Lower leg skin (tissue), 4 donors: Measurements from ENCODE around the gene MRRF. TPM values are rescaled to one million over a fixed set of nuclear protein-coding genes. Genes with fewer than 3 reads are reported as not detected.
A peak's percentile ranks its signal among the peaks of the same experiment; 100 is the strongest.

ENCODE experiments used
- DNase-seq, 2 donors: peaks; one replicate each; pipeline ENCODE4 v3.0.0-alpha.2; 2019; ENCODE audit warnings: low spot score in 2 of 2
- H3K4me3 ChIP-seq: fragments of 200-600 bp; sonication (generic); 2 replicates; pipeline ENCODE4 v1.5.1; 2017; ENCODE audit warnings: mild to moderate bottlenecking, low read depth; ENCODE audit not compliant: poor library complexity, severe bottlenecking
- POLR2A ChIP-seq, 2 donors: fragments of 450-650 bp; IDR thresholded peaks; one replicate each; pipeline ENCODE4 v1.6.1; 2016 to 2017; ENCODE audit warnings: antibody characterized with exemption in 2 of 2, mild to moderate bottlenecking in 1 of 2, moderate library complexity in 1 of 2
- WGBS, 2 donors: methylation state at CpG; one replicate each; pipeline ENCODE4 v1.1.5; 2018; 5-methylcytosine and 5-hydroxymethylcytosine counted together
- intact Hi-C: fragments of 100-400 bp; cut with DNase I; formaldehyde crosslinking; loops from one replicate; pipeline ENCODE4 v1.15.0; 2023; ENCODE audit warnings: low total_unique reads
- total RNA-seq, 4 donors: library from RNA; depleted of rRNA; stranded (reverse); fragments of >200 nt; gene quantifications; one replicate each; pipeline ENCODE4 v1.1.0, GENCODE V29; 2016
- TF ChIP-seq, protein P1 (sequence below), 3 donors: fragments of 450-650 bp; IDR thresholded peaks; one replicate each; pipeline ENCODE4 v1.5.1; 2016; ENCODE audit warnings: antibody characterized with exemption in 3 of 3, mild to moderate bottlenecking in 3 of 3, moderate library complexity in 2 of 3

Gene MRRF
- total RNA-seq, 4 donors from 2014 or later = 30.8 to 56.3 (median 39.9) TPM

- TF ChIP-seq, protein P1, sequence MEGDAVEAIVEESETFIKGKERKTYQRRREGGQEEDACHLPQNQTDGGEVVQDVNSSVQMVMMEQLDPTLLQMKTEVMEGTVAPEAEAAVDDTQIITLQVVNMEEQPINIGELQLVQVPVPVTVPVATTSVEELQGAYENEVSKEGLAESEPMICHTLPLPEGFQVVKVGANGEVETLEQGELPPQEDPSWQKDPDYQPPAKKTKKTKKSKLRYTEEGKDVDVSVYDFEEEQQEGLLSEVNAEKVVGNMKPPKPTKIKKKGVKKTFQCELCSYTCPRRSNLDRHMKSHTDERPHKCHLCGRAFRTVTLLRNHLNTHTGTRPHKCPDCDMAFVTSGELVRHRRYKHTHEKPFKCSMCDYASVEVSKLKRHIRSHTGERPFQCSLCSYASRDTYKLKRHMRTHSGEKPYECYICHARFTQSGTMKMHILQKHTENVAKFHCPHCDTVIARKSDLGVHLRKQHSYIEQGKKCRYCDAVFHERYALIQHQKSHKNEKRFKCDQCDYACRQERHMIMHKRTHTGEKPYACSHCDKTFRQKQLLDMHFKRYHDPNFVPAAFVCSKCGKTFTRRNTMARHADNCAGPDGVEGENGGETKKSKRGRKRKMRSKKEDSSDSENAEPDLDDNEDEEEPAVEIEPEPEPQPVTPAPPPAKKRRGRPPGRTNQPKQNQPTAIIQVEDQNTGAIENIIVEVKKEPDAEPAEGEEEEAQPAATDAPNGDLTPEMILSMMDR (IDR thresholded peaks at IDR 0.05) = no peak
- no peak for TF ChIP-seq POLR2A (IDR thresholded peaks at IDR 0.05)
- H3K4me3 ChIP-seq = peak overlapping the region; percentile 12
- 7 to 8% methylated on average over 38 to 56 of the region's 90 CpGs for WGBS, 2 donors
- DNase-seq = peak in 1 of 2 donors; percentile 88
- intact Hi-C loops = no loop called here
Observed at GRCh38 chr9:122346478-122347347, 82.0 kb downstream of the MRRF start.

- intact Hi-C loops = no loop called here
- TF ChIP-seq POLR2A (IDR thresholded peaks at IDR 0.05) = no peak
- TF ChIP-seq, protein P1 (IDR thresholded peaks at IDR 0.05) = no peak
- DNase-seq = no peak
- peak overlapping the region; percentile 12 for H3K4me3 ChIP-seq
- WGBS, 2 donors = 33 to 37% methylated on average over 16 of the region's 16 CpGs
Observed at GRCh38 chr9:122347348-122348287, 82.9 kb downstream of the MRRF start.

GRCh38 chr9:122348288-122348777, 83.7 kb downstream of the MRRF start:
- no peak for DNase-seq
- intact Hi-C loops = no loop called here
- TF ChIP-seq POLR2A (IDR thresholded peaks at IDR 0.05) = no peak
- TF ChIP-seq, protein P1 (IDR thresholded peaks at IDR 0.05) = no peak
- H3K4me3 ChIP-seq = no peak overlapping the region
- 73 to 84% methylated on average over 12 of the region's 12 CpGs for WGBS, 2 donors

DNA sequence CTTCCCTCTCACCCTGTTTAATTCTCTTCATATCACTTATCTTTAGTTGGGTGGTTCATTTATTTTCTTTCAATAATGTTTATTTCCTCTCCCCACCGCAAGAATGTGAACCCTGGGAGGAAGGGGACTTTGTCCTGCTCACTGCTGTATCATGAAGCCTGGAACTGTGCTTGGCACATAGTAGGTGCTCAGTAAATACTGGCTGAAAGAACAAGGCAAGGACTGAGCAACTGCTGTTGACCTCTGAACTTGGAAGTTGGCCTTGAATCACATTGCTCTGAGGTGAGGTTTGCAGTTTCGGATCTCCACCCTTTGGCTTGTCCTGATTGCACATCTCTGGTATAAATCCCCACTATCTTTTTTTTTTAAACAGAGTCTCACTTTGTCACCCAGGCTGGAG, 84.1 kb downstream of the MRRF start:
- 61 to 76% methylated on average over 2 of the region's 2 CpGs for WGBS, 2 donors
- TF ChIP-seq POLR2A (IDR thresholded peaks at IDR 0.05) = no peak
- TF ChIP-seq, protein P1 (IDR thresholded peaks at IDR 0.05) = no peak
- H3K4me3 ChIP-seq = no peak overlapping the region
- no peak for DNase-seq
- intact Hi-C loops = no loop called here

- 71 to 74% methylated on average over 4 of the region's 4 CpGs for WGBS, 2 donors
- no peak for DNase-seq
- H3K4me3 ChIP-seq = no peak overlapping the region
- no peak for TF ChIP-seq POLR2A (IDR thresholded peaks at IDR 0.05)
- TF ChIP-seq, protein P1 (IDR thresholded peaks at IDR 0.05) = no peak
- intact Hi-C loops = no loop called here
Observed at GRCh38 chr9:122349201-122349600, 84.5 kb downstream of the MRRF start.
